NCI-H524 treated with DMSO at 0.1 percent for 48 hours (cell line): ENCODE results near the gene PNN.
"Not testable (repeated sequence)": the region's sequence is repeated elsewhere in the genome, so short reads cannot be mapped to it uniquely, and the experiment has no call there.

Experiments used
- DNase-seq: peaks from one replicate; lab custom pipeline; 2025; lab: John Stamatoyannopoulos, UW

The PNN gene

DNA sequence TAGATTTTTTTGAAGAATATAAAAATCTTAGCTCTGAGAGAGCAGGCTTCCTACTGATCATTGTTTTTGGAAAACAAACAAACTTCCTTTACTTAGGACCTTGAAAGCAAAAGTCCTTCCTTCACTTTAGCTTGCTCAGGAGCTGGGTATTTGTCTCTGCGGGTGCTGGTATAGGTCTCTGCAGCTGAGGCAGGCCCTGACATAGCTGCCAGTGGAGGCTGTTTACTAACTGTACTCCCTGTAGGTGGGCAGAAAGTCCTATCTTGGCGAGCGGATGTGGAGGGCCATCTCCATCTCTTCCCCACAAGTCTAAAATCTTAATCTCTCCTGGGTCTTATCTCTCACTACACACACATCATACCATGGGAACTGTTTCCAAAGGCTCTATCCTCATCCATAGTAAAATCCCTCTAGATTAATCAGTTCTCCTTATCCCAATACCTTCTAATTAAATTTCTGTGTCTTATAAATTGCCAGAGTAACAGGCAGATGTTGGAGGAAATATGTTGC lies 54.6 kb downstream of the PNN start:
- no peak for DNase-seq

DNA sequence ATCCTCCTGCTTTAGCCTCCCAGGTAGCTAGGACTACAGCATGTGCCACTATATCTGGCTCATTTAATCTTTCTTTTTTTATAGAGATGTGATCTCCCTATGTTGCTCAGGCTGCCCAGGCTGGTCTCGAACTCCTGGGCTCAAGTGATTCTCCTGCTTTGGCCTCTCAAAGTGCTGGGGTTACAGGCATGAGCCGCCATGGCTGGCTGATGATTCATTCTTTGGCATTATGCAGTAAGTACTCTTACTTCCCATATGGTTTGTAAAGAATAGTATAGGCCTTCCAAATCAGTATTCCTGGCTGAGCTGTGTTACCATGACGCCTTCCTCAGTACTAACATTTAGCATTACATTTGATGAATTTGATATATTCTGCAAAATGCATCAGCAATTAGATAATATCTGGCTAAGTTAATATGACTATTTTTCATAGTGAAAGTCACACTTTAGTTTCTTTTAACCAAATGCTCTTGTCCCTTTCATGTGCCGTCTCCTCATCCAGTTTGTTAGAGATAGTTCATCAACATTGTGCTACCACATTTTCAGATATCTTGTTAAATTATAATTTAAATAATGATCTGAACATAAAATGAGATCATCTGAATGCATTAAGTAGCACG lies 55.5 kb downstream of the PNN start:
- no peak for DNase-seq

DNA sequence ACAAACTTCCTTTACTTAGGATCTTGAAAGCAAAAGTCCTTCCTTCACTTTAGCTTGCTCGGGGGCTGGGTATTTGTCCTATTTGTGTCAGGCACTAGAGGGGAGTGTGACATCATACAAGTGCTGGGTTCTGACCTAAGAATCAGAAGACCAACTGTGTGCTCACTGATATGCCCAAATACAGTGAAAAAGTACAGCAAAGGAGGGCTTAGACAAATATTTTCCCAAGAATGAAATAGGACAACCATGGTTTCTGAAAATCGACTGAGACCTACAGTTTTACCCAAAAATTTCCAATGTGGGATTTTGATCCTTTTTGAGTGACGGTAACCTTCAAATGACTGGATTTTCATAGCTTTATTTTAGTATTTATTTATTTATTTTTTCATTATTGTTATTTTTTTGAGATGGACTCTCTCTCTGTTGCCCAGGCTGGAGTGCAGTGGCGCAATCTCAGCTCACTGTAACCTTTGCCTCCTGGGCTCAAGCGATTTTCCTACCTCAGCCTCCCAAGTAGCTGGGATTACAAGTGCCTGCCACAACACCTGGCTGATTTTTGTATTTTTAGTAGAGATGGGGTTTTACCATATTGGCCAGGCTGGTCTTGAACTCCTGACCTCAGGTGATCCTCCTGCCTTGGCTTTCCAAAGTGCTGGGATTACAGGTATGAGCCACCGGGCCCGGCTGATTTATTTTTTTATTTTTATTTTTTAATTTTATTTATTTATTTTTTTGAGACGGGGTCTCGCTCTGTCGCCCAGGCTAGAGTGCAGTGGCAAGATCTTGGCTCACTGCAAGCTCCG lies 56.9 kb downstream of the PNN start:
- DNase-seq: not testable (repeated sequence)
